K562 (cell line): ENCODE measurements around the gene RAB25. TPM values are rescaled to one million over a fixed set of nuclear protein-coding genes. Genes with fewer than 3 reads are reported as not detected.

ENCODE experiments used
- EP400 ChIP-seq: fragments of 450-650 bp; IDR thresholded peaks from 2 replicates; pipeline ENCODE4 v1.6.1; 2017; ENCODE audit warnings: antibody characterized with exemption, mild to moderate bottlenecking, moderate library complexity
- MYC ChIP-seq, 2 experiments: fragments of 250-450 bp in 1 of 2; sonication (Bioruptor Pico) in 1 of 2; IDR thresholded peaks; 2 replicates each; pipeline versions ENCODE4 v1.5.1 to v1.6.1; 2012 to 2021; ENCODE audit warnings: low read depth in 2 of 2, borderline replicate concordance in 1 of 2, improper control_type of control experiment in 1 of 2, low read length in 1 of 2, mild to moderate bottlenecking in 1 of 2, moderate library complexity in 1 of 2
- SETDB1 ChIP-seq: IDR thresholded peaks from one replicate; pipeline ENCODE4 v1.6.1; 2012; ENCODE audit warnings: low read length, control low read depth, inconsistent platforms
- ZBTB7A ChIP-seq: IDR thresholded peaks from 2 replicates; pipeline ENCODE4 v1.6.1; 2011; ENCODE audit warnings: low read depth, mild to moderate bottlenecking, low read length, moderate library complexity, borderline replicate concordance; ENCODE audit not compliant: control insufficient read depth
- ZFP36 ChIP-seq: fragments of 150-350 bp; IDR thresholded peaks from 2 replicates; pipeline ENCODE4 v1.6.1; 2018; ENCODE audit warnings: low read length, low read depth; ENCODE audit not compliant: partially characterized antibody
- ZNF12 ChIP-seq: sonication (generic); formaldehyde crosslinking; IDR thresholded peaks from 2 replicates; pipeline ENCODE4 v1.4.0; 2020; ENCODE audit warnings: mild to moderate bottlenecking, missing genetic modification reagents
- ZNF121 ChIP-seq: sonication (generic); formaldehyde crosslinking; conservative IDR thresholded peaks from 2 replicates; pipeline ENCODE4 v1.8.0; 2022; ENCODE audit warnings: missing genetic modification reagents
- ZNF134 ChIP-seq: fragments of 250-450 bp; sonication (Bioruptor Pico); conservative IDR thresholded peaks from 2 replicates; pipeline ENCODE4 v1.4.0; 2020
- ZNF431 ChIP-seq: sonication (generic); formaldehyde crosslinking; IDR thresholded peaks from 2 replicates; pipeline ENCODE4 v1.8.0; 2022; ENCODE audit warnings: mild to moderate bottlenecking, missing genetic modification reagents
- polyA plus RNA-seq, 8 experiments: library from polyadenylated mRNA; depleted of rRNA in 4 of 8; stranded (reverse) in 5 of 8; unstranded in 3 of 8; fragments of >200 nt; fragmentation: Nextera tagmentation in 2 of 8; fragmentation: Illumina TruSeq in 1 of 8; extraction: Ambion mirVana in 2 of 8; extraction: Trizol in 1 of 8; gene quantifications; 2 replicates each; pipeline versions ENCODE4 v1.2.1 to v1.2.3, GENCODE V29; 2011 to 2014; ENCODE audit warnings: inconsistent platforms in 1 of 8, missing spikeins in 1 of 8
- total RNA-seq, 7 experiments: library from RNA; depleted of rRNA in 6 of 7; stranded (reverse); fragments of >200 nt in 6 of 7; fragmentation: Illumina TruSeq in 2 of 7; extraction: Trizol in 2 of 7; gene quantifications; 2 replicates each; pipeline versions ENCODE4 v1.2.1 to v1.2.3, GENCODE V29; 2011 to 2021; ENCODE audit warnings: low replicate concordance in 1 of 7
- TF ChIP-seq, protein P1 (sequence below): fragments of 450-650 bp; IDR thresholded peaks from 2 replicates; pipeline ENCODE4 v1.6.1; 2017; ENCODE audit warnings: antibody characterized with exemption, mild to moderate bottlenecking
- TF ChIP-seq, protein P2 (sequence below): sonication (generic); formaldehyde crosslinking; IDR thresholded peaks from 2 replicates; pipeline ENCODE4 v1.8.0; 2022; ENCODE audit warnings: mild to moderate bottlenecking, missing genetic modification reagents
- TF ChIP-seq, protein P3 (sequence below): fragments of 450-650 bp; conservative IDR thresholded peaks from 2 replicates; pipeline ENCODE4 v1.6.1; 2016; ENCODE audit warnings: missing genetic modification characterization, low read depth, mild to moderate bottlenecking, missing compliant biosample characterization, moderate library complexity
- TF ChIP-seq, protein P4 (sequence below): sonication (generic); formaldehyde crosslinking; IDR thresholded peaks from 2 replicates; pipeline ENCODE4 v1.5.0; 2020; ENCODE audit warnings: missing genetic modification reagents
- TF ChIP-seq, protein P5 (sequence below): sonication (generic); formaldehyde crosslinking; IDR thresholded peaks from 2 replicates; pipeline ENCODE4 v1.8.0; 2022; ENCODE audit warnings: mild to moderate bottlenecking, missing genetic modification reagents, borderline replicate concordance

RAB25 gene
- total and polyA plus RNA-seq, 9 of the 15 experiments (the other 6 are each of a cell fraction or from before 2014, with no cell fraction given) = 0.10 to 0.27 (median 0.13) TPM; not detected in 6

DNA sequence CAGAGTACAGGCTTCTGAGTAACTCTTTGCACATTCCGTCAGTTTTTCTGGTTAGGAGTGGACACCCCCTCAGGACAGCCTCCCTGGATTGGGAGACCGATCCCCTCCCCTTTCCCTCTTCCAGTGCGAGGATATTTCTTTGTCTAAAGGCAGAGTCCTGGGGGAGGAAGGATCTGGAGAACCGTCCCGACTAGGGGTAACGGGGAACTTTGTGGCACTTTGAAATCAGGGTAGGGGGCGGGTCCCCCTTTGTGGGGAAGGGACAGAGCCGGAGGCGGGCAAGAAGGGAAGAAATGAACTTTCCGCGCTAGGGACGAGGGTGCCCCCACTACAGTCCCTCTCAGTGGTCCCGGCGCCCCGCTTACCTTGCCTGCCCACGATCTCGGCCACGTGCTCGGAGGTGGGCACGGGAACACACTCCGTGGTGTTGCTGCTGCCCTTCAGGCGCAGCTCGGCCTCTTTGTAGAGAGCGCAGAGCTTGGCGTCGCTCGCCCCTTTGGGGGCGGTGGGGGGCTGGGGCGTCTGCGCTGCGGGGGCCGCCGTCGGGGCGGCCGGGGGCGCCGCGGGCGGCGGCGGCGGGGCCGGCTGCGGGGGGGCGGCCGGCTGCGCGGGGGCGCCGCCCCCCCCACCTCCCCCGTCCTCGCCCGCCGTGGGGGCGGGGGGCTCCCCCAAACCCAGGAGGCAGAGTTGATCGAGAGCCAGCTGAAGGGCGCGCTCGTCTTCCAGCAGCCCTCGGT lies 20.4 kb downstream of the RAB25 start (continued):
- TF ChIP-seq, protein P1, sequence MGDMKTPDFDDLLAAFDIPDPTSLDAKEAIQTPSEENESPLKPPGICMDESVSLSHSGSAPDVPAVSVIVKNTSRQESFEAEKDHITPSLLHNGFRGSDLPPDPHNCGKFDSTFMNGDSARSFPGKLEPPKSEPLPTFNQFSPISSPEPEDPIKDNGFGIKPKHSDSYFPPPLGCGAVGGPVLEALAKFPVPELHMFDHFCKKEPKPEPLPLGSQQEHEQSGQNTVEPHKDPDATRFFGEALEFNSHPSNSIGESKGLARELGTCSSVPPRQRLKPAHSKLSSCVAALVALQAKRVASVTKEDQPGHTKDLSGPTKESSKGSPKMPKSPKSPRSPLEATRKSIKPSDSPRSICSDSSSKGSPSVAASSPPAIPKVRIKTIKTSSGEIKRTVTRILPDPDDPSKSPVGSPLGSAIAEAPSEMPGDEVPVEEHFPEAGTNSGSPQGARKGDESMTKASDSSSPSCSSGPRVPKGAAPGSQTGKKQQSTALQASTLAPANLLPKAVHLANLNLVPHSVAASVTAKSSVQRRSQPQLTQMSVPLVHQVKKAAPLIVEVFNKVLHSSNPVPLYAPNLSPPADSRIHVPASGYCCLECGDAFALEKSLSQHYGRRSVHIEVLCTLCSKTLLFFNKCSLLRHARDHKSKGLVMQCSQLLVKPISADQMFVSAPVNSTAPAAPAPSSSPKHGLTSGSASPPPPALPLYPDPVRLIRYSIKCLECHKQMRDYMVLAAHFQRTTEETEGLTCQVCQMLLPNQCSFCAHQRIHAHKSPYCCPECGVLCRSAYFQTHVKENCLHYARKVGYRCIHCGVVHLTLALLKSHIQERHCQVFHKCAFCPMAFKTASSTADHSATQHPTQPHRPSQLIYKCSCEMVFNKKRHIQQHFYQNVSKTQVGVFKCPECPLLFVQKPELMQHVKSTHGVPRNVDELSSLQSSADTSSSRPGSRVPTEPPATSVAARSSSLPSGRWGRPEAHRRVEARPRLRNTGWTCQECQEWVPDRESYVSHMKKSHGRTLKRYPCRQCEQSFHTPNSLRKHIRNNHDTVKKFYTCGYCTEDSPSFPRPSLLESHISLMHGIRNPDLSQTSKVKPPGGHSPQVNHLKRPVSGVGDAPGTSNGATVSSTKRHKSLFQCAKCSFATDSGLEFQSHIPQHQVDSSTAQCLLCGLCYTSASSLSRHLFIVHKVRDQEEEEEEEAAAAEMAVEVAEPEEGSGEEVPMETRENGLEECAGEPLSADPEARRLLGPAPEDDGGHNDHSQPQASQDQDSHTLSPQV = 0 out of 2 replicates have a peak, but pooled peaks have one; percentile 24
- peak; percentile 71 for TF ChIP-seq MYC (IDR thresholded peaks at IDR 0.05; ENCODE audit: low read depth, low read length)
- TF ChIP-seq MYC (CRISPR knock-in tag; IDR thresholded peaks at IDR 0.05; ENCODE audit: borderline replicate concordance, low read depth) = no peak
- TF ChIP-seq, protein P2, sequence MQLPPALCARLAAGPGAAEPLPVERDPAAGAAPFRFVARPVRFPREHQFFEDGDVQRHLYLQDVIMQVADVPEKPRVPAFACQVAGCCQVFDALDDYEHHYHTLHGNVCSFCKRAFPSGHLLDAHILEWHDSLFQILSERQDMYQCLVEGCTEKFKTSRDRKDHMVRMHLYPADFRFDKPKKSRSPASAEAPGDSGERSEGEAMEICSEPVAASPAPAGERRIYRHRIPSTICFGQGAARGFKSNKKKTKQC = no peak
- no peak for TF ChIP-seq ZNF134 (CRISPR knock-in tag)
- TF ChIP-seq SETDB1 = no peak
- TF ChIP-seq ZFP36 = peak; percentile 58
- peak; percentile 81; the same call in 1 of the 2 replicates for TF ChIP-seq ZBTB7A
- TF ChIP-seq, protein P3, sequence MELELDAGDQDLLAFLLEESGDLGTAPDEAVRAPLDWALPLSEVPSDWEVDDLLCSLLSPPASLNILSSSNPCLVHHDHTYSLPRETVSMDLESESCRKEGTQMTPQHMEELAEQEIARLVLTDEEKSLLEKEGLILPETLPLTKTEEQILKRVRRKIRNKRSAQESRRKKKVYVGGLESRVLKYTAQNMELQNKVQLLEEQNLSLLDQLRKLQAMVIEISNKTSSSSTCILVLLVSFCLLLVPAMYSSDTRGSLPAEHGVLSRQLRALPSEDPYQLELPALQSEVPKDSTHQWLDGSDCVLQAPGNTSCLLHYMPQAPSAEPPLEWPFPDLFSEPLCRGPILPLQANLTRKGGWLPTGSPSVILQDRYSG = no peak
- peak; percentile 24; the same call in 1 of the 2 replicates for TF ChIP-seq ZNF431 (CRISPR knock-in tag)
- TF ChIP-seq, protein P4, sequence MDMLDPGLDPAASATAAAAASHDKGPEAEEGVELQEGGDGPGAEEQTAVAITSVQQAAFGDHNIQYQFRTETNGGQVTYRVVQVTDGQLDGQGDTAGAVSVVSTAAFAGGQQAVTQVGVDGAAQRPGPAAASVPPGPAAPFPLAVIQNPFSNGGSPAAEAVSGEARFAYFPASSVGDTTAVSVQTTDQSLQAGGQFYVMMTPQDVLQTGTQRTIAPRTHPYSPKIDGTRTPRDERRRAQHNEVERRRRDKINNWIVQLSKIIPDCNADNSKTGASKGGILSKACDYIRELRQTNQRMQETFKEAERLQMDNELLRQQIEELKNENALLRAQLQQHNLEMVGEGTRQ = no peak; the same call in 1 of the 2 replicates
- TF ChIP-seq ZNF121 (CRISPR knock-in tag) = no peak
- peak; percentile 40; the same call in 1 of the 2 replicates for TF ChIP-seq EP400
- 0 out of 2 replicates have a peak, but pooled peaks have one; percentile 52 for TF ChIP-seq ZNF12 (CRISPR knock-in tag)
- TF ChIP-seq, protein P5, sequence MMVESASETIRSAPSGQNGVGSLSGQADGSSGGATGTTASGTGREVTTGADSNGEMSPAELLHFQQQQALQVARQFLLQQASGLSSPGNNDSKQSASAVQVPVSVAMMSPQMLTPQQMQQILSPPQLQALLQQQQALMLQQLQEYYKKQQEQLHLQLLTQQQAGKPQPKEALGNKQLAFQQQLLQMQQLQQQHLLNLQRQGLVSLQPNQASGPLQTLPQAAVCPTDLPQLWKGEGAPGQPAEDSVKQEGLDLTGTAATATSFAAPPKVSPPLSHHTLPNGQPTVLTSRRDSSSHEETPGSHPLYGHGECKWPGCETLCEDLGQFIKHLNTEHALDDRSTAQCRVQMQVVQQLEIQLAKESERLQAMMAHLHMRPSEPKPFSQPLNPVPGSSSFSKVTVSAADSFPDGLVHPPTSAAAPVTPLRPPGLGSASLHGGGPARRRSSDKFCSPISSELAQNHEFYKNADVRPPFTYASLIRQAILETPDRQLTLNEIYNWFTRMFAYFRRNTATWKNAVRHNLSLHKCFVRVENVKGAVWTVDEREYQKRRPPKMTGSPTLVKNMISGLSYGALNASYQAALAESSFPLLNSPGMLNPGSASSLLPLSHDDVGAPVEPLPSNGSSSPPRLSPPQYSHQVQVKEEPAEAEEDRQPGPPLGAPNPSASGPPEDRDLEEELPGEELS (CRISPR knock-in tag) = no peak
